ENCODE data around the gene PRADC1.

PRADC1 gene

GRCh38 chr2:73258186-73258912 is 25.3 kb upstream of the PRADC1 start:
- DNase-seq = no peak

- no peak for DNase-seq
These were observed 24.5 kb upstream of the PRADC1 start for GRCh38 chr2:73257425-73258125.

- DNase-seq = no peak
These were observed 24.0 kb upstream of the PRADC1 start for GRCh38 chr2:73257021-73257420.

- no peak for DNase-seq
These were observed 23.5 kb upstream of the PRADC1 start for GRCh38 chr2:73256618-73256922.

DNA sequence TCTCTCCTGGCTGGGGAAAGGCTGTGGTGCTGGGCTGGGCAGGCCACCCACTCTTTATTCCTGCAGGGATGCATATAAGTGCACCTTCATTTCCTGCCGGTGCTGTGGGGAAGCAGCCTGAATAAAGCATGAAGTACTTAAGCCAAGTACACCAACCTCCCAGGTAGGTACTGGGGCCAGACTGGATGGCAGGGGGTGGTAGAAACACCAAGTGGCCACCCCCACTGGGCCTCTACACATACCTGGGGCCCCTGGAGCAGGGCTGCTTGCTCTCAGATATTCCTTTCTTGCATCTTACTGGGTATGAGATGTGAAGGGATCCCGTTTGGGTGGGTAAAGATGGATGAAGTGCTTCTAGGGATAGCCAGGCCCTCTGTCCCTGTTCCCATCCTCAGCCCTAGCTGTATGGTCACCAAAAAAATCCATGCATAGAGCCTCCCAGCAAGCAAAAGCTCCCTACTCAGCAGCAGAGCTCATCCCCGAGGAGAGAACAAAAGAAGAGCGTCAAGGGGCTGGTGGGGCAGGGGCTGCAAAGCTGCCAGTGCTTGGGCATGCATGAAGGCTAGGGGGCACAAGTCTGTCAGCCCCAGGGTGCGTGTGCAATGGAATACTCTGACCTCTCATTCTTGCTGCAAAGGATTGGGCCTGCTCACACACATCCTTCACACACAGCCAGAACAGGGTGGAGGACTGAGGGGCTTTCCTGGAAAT is 23.0 kb upstream of the PRADC1 start:
- no peak for DNase-seq

- DNase-seq = no peak
These were observed 22.1 kb upstream of the PRADC1 start for GRCh38 chr2:73255007-73255644.

DNA sequence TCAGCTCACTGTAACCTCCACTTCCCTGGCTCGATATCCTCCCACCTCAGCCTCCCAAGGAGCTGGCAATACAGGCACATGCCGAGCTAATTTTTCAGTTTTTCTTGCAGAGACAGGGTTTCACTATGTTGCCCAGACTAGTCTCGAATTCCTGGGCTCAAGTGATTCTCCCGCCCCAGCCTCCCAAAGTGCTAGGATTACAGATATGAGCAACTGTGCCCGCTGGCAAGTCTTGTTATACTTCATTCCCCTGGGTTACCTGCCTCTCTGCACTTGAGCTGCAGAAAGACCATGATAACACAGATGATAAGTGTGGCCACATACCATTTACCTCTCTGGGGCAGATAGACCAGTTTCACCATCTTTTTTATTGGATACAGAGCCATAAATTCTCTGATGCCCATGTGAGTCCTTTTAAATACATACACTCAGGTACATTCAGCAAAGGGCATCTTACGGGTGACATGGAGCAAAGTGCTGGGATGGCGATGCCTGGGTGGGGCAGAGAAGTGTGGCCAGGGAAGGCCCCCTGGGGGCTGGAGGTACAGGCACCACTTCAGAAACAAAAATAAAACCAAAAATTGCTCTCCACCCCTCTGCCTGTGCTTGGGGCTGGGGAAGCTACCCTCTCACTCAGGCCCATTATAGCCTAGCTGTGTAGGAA is 21.4 kb upstream of the PRADC1 start:
- DNase-seq = no peak

DNA sequence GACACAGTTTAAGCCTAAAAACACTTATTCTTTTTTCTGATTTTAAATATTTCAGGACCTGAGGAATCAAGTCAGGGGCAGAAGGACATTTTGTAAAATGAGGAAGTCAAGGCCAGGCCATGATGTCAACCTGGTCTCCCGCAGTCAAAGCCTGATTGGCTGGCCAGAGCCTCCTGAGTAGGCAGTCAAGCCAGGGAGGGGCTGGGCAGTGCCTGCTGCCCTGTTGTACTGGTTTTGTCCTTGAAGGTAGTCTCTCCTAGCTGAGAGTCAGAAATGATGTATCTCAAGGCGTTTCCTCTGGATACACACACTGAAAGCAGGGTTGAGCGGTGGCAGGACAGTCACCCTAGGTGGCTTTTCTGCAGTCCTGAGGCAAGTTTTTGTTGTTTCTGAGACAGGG is 20.9 kb upstream of the PRADC1 start:
- no peak for DNase-seq

DNA sequence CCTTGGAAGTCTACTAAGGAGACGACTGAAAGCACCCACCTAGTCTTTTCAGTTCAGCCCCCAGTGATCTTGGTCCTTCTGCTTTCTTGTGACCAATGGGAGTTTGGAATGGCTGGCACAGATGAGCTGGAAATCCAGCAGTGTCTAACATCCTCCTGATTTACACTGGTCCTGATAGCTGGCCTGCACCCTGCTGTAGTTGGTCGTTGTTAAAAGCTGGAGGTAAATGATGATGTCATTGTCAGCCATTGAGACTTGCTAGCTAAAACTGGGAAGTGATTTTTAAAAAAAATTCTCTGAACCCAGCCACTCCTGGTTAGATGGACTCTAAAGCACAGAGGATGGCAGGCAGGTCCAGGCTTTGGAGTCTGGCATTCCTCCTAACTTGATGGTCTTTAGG is 20.4 kb upstream of the PRADC1 start:
- DNase-seq = no peak

GRCh38 chr2:73252238-73253027 is 19.4 kb upstream of the PRADC1 start:
- no peak for DNase-seq

GRCh38 chr2:73250872-73251846 is 18.1 kb upstream of the PRADC1 start:
- no peak for DNase-seq

- DNase-seq = no peak
These were observed 16.6 kb upstream of the PRADC1 start for GRCh38 chr2:73249636-73250035.

- no peak for DNase-seq
These were observed 13.8 kb upstream of the PRADC1 start for GRCh38 chr2:73246850-73247249.

DNA sequence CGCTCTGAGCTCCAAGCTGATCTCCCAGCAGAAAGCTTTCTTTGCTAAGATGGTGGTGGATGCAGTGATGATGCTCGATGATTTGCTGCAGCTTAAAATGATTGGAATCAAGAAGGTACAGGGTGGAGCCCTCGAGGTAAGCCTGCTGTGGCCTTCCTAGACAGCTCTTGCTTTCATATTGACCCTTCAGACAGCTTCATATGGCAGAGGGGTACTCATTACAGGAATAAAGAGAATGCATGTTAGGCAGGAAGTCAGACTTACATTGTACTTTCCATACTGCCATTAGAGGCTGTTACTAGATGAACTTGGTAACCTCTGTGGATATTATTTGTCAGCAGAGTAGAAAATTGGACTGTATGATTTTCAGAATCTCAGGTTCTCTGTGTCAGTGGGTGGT is 11.5 kb upstream of the PRADC1 start:
- no peak for DNase-seq

DNA sequence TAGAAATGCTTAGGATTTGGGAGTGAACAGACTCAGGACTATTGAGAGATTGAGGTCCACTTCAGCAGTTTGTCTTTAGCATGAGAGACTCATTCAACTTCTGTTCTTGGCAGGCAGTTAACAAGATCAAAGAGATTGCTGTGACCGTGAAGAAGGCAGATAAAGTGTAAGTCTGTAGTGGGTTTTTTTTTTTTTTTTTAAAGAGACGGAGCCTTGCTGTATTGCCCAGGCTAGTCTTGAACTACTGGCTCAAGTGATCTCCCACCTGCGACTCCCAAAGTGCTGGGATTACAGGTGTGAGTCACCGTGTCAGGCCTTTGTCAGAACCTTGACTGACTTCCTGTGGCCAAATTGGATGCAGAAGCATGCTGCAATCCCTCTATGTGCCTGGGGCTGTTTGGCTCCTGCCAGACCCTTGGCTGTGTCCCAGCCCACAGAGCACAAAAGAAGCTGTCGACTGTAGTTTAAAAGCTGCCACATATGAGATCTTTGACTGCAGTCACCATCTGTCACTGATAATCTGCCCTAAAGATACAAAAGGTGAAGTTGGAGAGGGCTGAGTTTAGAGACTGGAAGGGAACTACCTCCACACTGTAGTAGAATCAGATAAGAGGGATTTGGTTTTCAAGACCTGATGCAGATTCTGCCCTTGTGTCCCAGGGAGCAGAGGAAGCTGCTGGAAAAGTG is 11.0 kb upstream of the PRADC1 start:
- DNase-seq = no peak

DNA sequence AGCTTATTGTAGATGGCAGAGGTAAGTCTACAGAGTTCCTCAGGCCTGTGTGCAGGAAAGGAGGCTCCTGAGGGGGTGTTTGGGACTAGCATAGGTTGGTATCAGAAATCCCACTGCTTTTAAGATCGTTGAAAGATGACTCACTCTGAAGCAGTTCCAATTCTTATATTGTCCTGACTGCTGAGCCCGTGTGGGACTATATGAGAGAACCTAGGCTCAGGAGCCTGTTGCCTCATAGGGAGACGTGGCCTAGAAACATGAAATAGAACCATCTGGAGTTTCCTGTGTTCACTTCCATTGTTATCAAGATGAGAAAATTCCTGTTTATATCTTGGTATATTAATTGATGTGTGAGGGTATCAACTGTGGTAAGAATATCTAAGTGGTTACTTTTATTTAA is 6.7 kb upstream of the PRADC1 start:
- DNase-seq = no peak

GRCh38 chr2:73238976-73239375 is 5.9 kb upstream of the PRADC1 start:
- DNase-seq = no peak

GRCh38 chr2:73238149-73238548 is 5.1 kb upstream of the PRADC1 start:
- DNase-seq = no peak

GRCh38 chr2:73237168-73237567 is 4.1 kb upstream of the PRADC1 start:
- DNase-seq = no peak

- DNase-seq = no peak
These were observed 2.4 kb upstream of the PRADC1 start for GRCh38 chr2:73235315-73236028.
